ENCODE results near the gene GRK6. TPM values are rescaled to one million over a fixed set of nuclear protein-coding genes. Genes with fewer than 3 reads are reported as not detected.

GRK6 gene
- total RNA-seq, 1 donor = 19.2 TPM

DNA sequence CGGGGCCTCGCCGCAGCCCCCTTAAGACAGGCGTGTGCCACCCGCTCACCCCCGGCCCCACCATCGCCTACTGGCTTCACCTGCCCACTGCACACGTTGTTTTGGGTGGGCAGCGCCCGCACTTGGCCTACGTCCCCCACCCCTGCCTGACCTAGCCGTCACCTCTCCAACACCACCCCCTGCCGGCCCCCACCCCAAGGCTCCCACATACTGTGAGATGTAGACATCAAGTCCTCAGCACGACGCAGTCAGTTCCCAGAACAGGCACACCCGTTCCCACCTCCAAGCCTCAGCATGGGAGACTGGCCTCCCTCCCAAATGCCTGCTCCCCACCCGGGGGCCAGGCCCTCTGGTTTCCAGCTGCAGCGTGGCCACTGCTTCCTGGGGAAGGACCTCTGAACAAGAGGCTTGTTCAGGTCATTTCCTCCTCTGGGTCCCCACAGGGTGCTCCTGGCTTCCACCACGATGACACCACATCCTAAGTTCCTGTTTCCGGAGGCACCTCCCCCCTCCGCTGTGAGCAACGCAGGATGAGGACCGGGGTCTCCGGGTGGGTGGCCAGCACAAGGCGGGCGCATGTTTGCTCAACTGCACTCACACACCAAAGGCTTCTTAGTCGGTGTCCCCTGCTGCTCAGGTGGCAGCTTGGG, 35.7 kb downstream of the GRK6 start:
- Histone ChIP-seq H3K27ac (ENCODE audit: low read depth, low read length) (no peak overlapping the region), H3K36me3 (ENCODE audit: insufficient read depth, low read length) (peaks cover 75% of the 10 kb centered on the region)

DNA sequence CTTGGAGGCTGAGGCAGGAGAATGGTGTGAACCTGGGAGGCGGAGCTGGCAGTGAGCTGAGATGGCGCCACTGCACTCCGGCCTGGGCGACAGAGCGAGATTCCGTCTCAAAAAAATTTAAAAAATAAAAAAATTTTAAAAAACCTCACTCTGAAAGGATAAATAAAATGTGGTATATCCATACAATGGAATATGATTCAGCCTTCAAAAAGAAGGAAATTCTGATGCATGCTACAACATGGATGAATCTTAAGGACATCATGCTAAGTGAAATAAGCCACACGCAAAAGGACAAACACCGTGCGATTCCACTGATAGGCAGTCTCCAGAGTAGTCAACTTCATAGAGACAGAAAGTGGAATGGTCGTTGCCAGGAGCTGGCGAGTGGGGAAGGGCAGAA, 38.6 kb downstream of the GRK6 start:
- H3K4me2 ChIP-seq (ENCODE audit: insufficient read depth, low read length) = no peak overlapping the region
- DNase-seq (ENCODE audit: insufficient read length, low spot score, missing footprints) = no peak
- no peaks in the 10 kb centered on the region for H3K27me3 ChIP-seq (ENCODE audit: insufficient read depth, low read length)
- no peak overlapping the region for H2AFZ ChIP-seq (ENCODE audit: low read length)
- H3K79me2 ChIP-seq (ENCODE audit: insufficient read depth, low read length) = peaks cover 24% of the 10 kb centered on the region
- H4K20me1 ChIP-seq (ENCODE audit: insufficient read depth, low read length) = peaks cover 44% of the 10 kb centered on the region
- H3K4me3 ChIP-seq (ENCODE audit: insufficient read depth, low read length) = no peak overlapping the region
- H3K4me1 ChIP-seq (ENCODE audit: insufficient read depth, low read length) = peaks cover 13% of the 10 kb centered on the region
- peaks cover 61% of the 10 kb centered on the region for H3K36me3 ChIP-seq (ENCODE audit: insufficient read depth, low read length)
- no peaks in the 10 kb centered on the region for H3K9me3 ChIP-seq (ENCODE audit: low read depth, low read length)
- TF ChIP-seq, protein P1, sequence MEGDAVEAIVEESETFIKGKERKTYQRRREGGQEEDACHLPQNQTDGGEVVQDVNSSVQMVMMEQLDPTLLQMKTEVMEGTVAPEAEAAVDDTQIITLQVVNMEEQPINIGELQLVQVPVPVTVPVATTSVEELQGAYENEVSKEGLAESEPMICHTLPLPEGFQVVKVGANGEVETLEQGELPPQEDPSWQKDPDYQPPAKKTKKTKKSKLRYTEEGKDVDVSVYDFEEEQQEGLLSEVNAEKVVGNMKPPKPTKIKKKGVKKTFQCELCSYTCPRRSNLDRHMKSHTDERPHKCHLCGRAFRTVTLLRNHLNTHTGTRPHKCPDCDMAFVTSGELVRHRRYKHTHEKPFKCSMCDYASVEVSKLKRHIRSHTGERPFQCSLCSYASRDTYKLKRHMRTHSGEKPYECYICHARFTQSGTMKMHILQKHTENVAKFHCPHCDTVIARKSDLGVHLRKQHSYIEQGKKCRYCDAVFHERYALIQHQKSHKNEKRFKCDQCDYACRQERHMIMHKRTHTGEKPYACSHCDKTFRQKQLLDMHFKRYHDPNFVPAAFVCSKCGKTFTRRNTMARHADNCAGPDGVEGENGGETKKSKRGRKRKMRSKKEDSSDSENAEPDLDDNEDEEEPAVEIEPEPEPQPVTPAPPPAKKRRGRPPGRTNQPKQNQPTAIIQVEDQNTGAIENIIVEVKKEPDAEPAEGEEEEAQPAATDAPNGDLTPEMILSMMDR (IDR thresholded peaks at IDR 0.05; ENCODE audit: extremely low read depth, low read depth, low read length) = no peak
- no peak overlapping the region for H3K27ac ChIP-seq (ENCODE audit: low read depth, low read length)

More for the DNA sequence above, 35.7 kb downstream of the GRK6 start:
- Histone ChIP-seq H3K9me3 (ENCODE audit: low read depth, low read length) (no peaks in the 10 kb centered on the region), H3K27me3 (ENCODE audit: insufficient read depth, low read length) (no peaks in the 10 kb centered on the region), H4K20me1 (ENCODE audit: insufficient read depth, low read length) (peaks cover 43% of the 10 kb centered on the region), H2AFZ (ENCODE audit: low read length) (no peak overlapping the region), H3K79me2 (ENCODE audit: insufficient read depth, low read length) (peaks cover 3% of the 10 kb centered on the region), H3K4me1 (ENCODE audit: insufficient read depth, low read length) (no peaks in the 10 kb centered on the region), H3K4me3 (ENCODE audit: insufficient read depth, low read length) (no peak overlapping the region), H3K4me2 (ENCODE audit: insufficient read depth, low read length) (no peak overlapping the region)
- no peak for DNase-seq (ENCODE audit: insufficient read length, low spot score, missing footprints)
- TF ChIP-seq, protein P1 (IDR thresholded peaks at IDR 0.05; ENCODE audit: extremely low read depth, low read depth, low read length) = no peak

DNA sequence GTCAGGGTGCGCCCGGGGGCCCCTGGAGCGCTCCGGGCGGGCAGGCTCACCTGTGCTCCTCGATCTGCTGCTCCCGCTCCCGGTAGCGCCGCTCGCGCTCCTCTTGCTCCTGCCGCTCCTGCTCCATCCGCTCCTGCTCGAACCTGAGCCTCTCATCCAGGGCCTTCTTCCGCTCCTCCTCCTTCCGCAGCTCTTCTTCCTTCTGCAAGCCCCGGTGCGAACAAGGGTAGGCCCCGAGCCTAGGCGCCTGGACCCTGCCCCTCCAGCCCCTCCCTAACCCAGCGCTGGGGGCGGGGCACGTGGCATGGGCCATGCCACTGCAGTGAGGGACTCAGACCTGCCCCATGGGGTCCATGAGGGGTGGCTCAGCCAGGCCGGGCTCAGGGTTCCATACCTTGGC, 40.4 kb downstream of the GRK6 start:
- Histone ChIP-seq H3K9me3 (ENCODE audit: low read depth, low read length) (no peaks in the 10 kb centered on the region), H3K27me3 (ENCODE audit: insufficient read depth, low read length) (no peaks in the 10 kb centered on the region), H4K20me1 (ENCODE audit: insufficient read depth, low read length) (peaks cover 51% of the 10 kb centered on the region), H2AFZ (ENCODE audit: low read length) (no peak overlapping the region), H3K36me3 (ENCODE audit: insufficient read depth, low read length) (peaks cover 52% of the 10 kb centered on the region), H3K4me1 (ENCODE audit: insufficient read depth, low read length) (peaks cover 31% of the 10 kb centered on the region), H3K4me3 (ENCODE audit: insufficient read depth, low read length) (no peak overlapping the region), H3K27ac (ENCODE audit: low read depth, low read length) (no peak overlapping the region), H3K4me2 (ENCODE audit: insufficient read depth, low read length) (no peak overlapping the region), H3K79me2 (ENCODE audit: insufficient read depth, low read length) (peaks cover 42% of the 10 kb centered on the region)
- TF ChIP-seq, protein P1 (IDR thresholded peaks at IDR 0.05; ENCODE audit: extremely low read depth, low read depth, low read length) = no peak
- DNase-seq (ENCODE audit: insufficient read length, low spot score, missing footprints) = no peak

DNA sequence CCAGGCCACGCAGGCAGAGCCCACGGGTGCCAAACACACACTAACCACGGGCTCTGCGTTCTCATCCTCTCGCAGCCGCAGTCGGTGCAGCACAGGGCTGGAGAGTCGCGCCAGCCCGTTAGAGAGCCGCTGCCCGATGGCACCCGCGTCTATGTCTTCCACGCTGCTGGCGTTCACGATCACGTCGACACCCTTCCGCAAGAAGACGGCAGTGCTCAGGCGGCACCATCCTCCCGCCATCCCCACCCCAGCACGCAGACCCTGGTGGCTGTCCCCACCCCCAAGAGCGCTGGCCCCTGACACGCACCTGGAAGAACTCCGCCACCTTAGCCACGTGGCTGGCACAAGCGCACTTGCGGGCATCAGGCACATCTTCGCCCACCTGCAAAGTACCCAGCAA, 41.0 kb downstream of the GRK6 start:
- peaks cover 56% of the 10 kb centered on the region for H4K20me1 ChIP-seq (ENCODE audit: insufficient read depth, low read length)
- H3K4me1 ChIP-seq (ENCODE audit: insufficient read depth, low read length) = peaks cover 37% of the 10 kb centered on the region
- peaks cover 48% of the 10 kb centered on the region for H3K79me2 ChIP-seq (ENCODE audit: insufficient read depth, low read length)
- DNase-seq (ENCODE audit: insufficient read length, low spot score, missing footprints) = no peak
- TF ChIP-seq, protein P1 (IDR thresholded peaks at IDR 0.05; ENCODE audit: extremely low read depth, low read depth, low read length) = no peak
- no peak overlapping the region for H3K27ac ChIP-seq (ENCODE audit: low read depth, low read length)
- no peak overlapping the region for H3K4me2 ChIP-seq (ENCODE audit: insufficient read depth, low read length)
- H3K9me3 ChIP-seq (ENCODE audit: low read depth, low read length) = no peaks in the 10 kb centered on the region
- peaks cover 47% of the 10 kb centered on the region for H3K36me3 ChIP-seq (ENCODE audit: insufficient read depth, low read length)
- H2AFZ ChIP-seq (ENCODE audit: low read length) = no peak overlapping the region
- H3K27me3 ChIP-seq (ENCODE audit: insufficient read depth, low read length) = no peaks in the 10 kb centered on the region
- no peak overlapping the region for H3K4me3 ChIP-seq (ENCODE audit: insufficient read depth, low read length)

Measured in osteoblast (primary cell).